ENCODE data around the gene NRXN3.

The NRXN3 gene

GRCh38 chr14:79831195-79831892 lies 1661.2 kb downstream of the NRXN3 start:
- Histone ChIP-seq H3K4me3 (ENCODE audit: low read depth, low read length, poor library complexity, severe bottlenecking) (no peak overlapping the region), H2AFZ (ENCODE audit: low read length) (no peak overlapping the region), H3K9ac (ENCODE audit: low read length) (no peak overlapping the region), H3K4me1 (ENCODE audit: insufficient read depth, low read length, severe bottlenecking) (no peaks in the 10 kb centered on the region), H3K4me2 (ENCODE audit: low read length) (no peak overlapping the region), H3F3A (ENCODE audit: insufficient read depth, low read length) (no peaks in the 10 kb centered on the region), H3K36me3 (ENCODE audit: insufficient read depth, low read length) (no peaks in the 10 kb centered on the region), H3K9me2 (ENCODE audit: low read depth, low read length) (no peaks in the 10 kb centered on the region), H4K20me1 (ENCODE audit: insufficient read depth, low read length) (no peaks in the 10 kb centered on the region), H3K27me3 (ENCODE audit: insufficient read depth, low read length) (no peaks in the 10 kb centered on the region), H3K9me3 (ENCODE audit: low read length) (no peaks in the 10 kb centered on the region), H3K27ac (ENCODE audit: low read depth, low read length, poor library complexity, severe bottlenecking) (no peak overlapping the region), H3K79me2 (ENCODE audit: insufficient read depth, low read length) (no peaks in the 10 kb centered on the region)
- TF ChIP-seq, protein P1, sequence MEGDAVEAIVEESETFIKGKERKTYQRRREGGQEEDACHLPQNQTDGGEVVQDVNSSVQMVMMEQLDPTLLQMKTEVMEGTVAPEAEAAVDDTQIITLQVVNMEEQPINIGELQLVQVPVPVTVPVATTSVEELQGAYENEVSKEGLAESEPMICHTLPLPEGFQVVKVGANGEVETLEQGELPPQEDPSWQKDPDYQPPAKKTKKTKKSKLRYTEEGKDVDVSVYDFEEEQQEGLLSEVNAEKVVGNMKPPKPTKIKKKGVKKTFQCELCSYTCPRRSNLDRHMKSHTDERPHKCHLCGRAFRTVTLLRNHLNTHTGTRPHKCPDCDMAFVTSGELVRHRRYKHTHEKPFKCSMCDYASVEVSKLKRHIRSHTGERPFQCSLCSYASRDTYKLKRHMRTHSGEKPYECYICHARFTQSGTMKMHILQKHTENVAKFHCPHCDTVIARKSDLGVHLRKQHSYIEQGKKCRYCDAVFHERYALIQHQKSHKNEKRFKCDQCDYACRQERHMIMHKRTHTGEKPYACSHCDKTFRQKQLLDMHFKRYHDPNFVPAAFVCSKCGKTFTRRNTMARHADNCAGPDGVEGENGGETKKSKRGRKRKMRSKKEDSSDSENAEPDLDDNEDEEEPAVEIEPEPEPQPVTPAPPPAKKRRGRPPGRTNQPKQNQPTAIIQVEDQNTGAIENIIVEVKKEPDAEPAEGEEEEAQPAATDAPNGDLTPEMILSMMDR (IDR thresholded peaks at IDR 0.05; ENCODE audit: low read length) = no peak
- TF ChIP-seq EZH2 (IDR thresholded peaks at IDR 0.05; ENCODE audit: borderline replicate concordance, low read length) = no peak

DNA sequence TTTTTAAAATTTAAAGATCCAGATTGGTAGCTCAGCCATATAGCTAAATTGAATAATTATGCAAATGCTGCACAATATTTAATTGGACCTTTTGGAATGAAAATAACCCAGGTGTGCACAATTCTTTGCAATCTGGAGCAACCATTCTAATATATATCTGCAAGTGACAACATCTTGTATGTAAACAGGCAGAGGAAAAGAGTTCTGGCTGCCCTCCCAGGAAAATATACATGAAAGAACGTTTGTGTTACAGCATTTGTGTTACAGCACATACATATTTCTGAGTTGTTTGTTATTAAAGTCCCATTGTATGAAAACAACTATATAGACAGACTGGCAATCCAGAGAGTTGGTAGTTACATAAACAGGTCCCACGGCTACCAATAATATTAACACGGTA lies 1663.6 kb downstream of the NRXN3 start:
- no peaks in the 10 kb centered on the region for H3K9me2 ChIP-seq (ENCODE audit: low read depth, low read length)
- no peaks in the 10 kb centered on the region for H3K27me3 ChIP-seq (ENCODE audit: insufficient read depth, low read length)
- no peak overlapping the region for H3K4me3 ChIP-seq (ENCODE audit: low read depth, low read length, poor library complexity, severe bottlenecking)
- TF ChIP-seq EZH2 (IDR thresholded peaks at IDR 0.05; ENCODE audit: borderline replicate concordance, low read length) = no peak
- TF ChIP-seq, protein P1 (IDR thresholded peaks at IDR 0.05; ENCODE audit: low read length) = no peak
- no peak overlapping the region for H3K27ac ChIP-seq (ENCODE audit: low read depth, low read length, poor library complexity, severe bottlenecking)
- no peaks in the 10 kb centered on the region for H3K4me1 ChIP-seq (ENCODE audit: insufficient read depth, low read length, severe bottlenecking)
- no peak overlapping the region for H2AFZ ChIP-seq (ENCODE audit: low read length)
- no peaks in the 10 kb centered on the region for H4K20me1 ChIP-seq (ENCODE audit: insufficient read depth, low read length)
- H3K36me3 ChIP-seq (ENCODE audit: insufficient read depth, low read length) = no peaks in the 10 kb centered on the region
- H3K9me3 ChIP-seq (ENCODE audit: low read length) = no peaks in the 10 kb centered on the region
- H3F3A ChIP-seq (ENCODE audit: insufficient read depth, low read length) = no peaks in the 10 kb centered on the region
- no peak overlapping the region for H3K4me2 ChIP-seq (ENCODE audit: low read length)
- no peak overlapping the region for H3K9ac ChIP-seq (ENCODE audit: low read length)
- no peaks in the 10 kb centered on the region for H3K79me2 ChIP-seq (ENCODE audit: insufficient read depth, low read length)

GRCh38 chr14:79834868-79835267 lies 1664.7 kb downstream of the NRXN3 start:
- Histone ChIP-seq H3K4me3 (ENCODE audit: low read depth, low read length, poor library complexity, severe bottlenecking) (no peak overlapping the region), H3F3A (ENCODE audit: insufficient read depth, low read length) (no peaks in the 10 kb centered on the region), H3K27me3 (ENCODE audit: insufficient read depth, low read length) (no peaks in the 10 kb centered on the region), H3K9ac (ENCODE audit: low read length) (no peak overlapping the region), H4K20me1 (ENCODE audit: insufficient read depth, low read length) (no peaks in the 10 kb centered on the region), H3K9me2 (ENCODE audit: low read depth, low read length) (no peaks in the 10 kb centered on the region), H3K79me2 (ENCODE audit: insufficient read depth, low read length) (no peaks in the 10 kb centered on the region), H3K27ac (ENCODE audit: low read depth, low read length, poor library complexity, severe bottlenecking) (no peak overlapping the region), H2AFZ (ENCODE audit: low read length) (no peak overlapping the region), H3K9me3 (ENCODE audit: low read length) (no peaks in the 10 kb centered on the region), H3K36me3 (ENCODE audit: insufficient read depth, low read length) (no peaks in the 10 kb centered on the region), H3K4me2 (ENCODE audit: low read length) (no peak overlapping the region), H3K4me1 (ENCODE audit: insufficient read depth, low read length, severe bottlenecking) (no peaks in the 10 kb centered on the region)
- TF ChIP-seq EZH2 (IDR thresholded peaks at IDR 0.05; ENCODE audit: borderline replicate concordance, low read length) = no peak
- TF ChIP-seq, protein P1 (IDR thresholded peaks at IDR 0.05; ENCODE audit: low read length) = no peak

Measured in OCI-LY1 (cell line).